Measurements from ENCODE around the gene ACOT12.

ACOT12 gene

GRCh38 chr5:81290146-81290545 lies 103.8 kb downstream of the ACOT12 start:
- no peak for DNase-seq (ENCODE audit: low spot score)

GRCh38 chr5:81288021-81288433 lies 105.9 kb downstream of the ACOT12 start:
- no peak for DNase-seq (ENCODE audit: low spot score)

- no peak for DNase-seq (ENCODE audit: low spot score)
Measured at GRCh38 chr5:81286059-81286617, 107.8 kb downstream of the ACOT12 start.

- DNase-seq (ENCODE audit: low spot score), result no peak
Measured at GRCh38 chr5:81283976-81284375, 110.0 kb downstream of the ACOT12 start.
